CD4-positive, alpha-beta T cell (primary cell): ENCODE measurements around the gene EEFSEC. TPM values are rescaled to one million over a fixed set of nuclear protein-coding genes. Genes with fewer than 3 reads are reported as not detected.

Source experiments
- ATAC-seq: fragments of 200-7000 bp; cut with Tn5 transposase; one replicate; pipeline ENCODE4 v1.10.0; 2022; ENCODE audit warnings: mild to moderate bottlenecking; ENCODE audit not compliant: poor library complexity
- CTCF ChIA-PET: fragments of 350-600 bp; sonication (Branson Sonifier 250); formaldehyde crosslinking; loops from one replicate; lab custom pipeline; 2021; ENCODE audit warnings: antibody characterized with exemption, inconsistent platforms; lab: Charles Lee
- POLR2A ChIA-PET: fragments of 350-600 bp; sonication (Branson Sonifier 250); formaldehyde crosslinking; loops from one replicate; lab custom pipeline; 2021; ENCODE audit warnings: antibody characterized with exemption, inconsistent platforms; lab: Charles Lee
- DNase-seq, 14 experiments: peaks; one replicate each; pipeline ENCODE4 v3.0.0-alpha.2; 2013 to 2020; ENCODE audit warnings: mixed read lengths in 2 of 14
- H3K27ac ChIP-seq, 2 donors: one replicate each; pipeline versions ENCODE4 v1.5.1 to v1.7.0; 2013; ENCODE audit warnings: low read length in 2 of 2, low read depth in 1 of 2, mild to moderate bottlenecking in 1 of 2
- H3K27me3 ChIP-seq, 2 experiments: 1 replicate in 1 of 2; 2 replicates in 1 of 2; pipeline versions ENCODE4 v1.6.1 to v1.7.0; 2013; ENCODE audit warnings: low read length in 2 of 2, control low read depth in 1 of 2, mild to moderate bottlenecking in 1 of 2, moderate library complexity in 1 of 2; ENCODE audit not compliant: insufficient read depth in 2 of 2, control insufficient read depth in 1 of 2
- H3K36me3 ChIP-seq: one replicate; pipeline ENCODE4 v1.6.1; 2013; ENCODE audit warnings: low read length, control low read depth; ENCODE audit not compliant: insufficient read depth
- H3K4me1 ChIP-seq: one replicate; pipeline ENCODE4 v1.6.1; 2013; ENCODE audit warnings: low read length, control low read depth; ENCODE audit not compliant: insufficient read depth
- H3K4me3 ChIP-seq: one replicate; pipeline ENCODE4 v1.5.1; 2013; ENCODE audit warnings: mild to moderate bottlenecking, low read length, moderate library complexity
- H3K9me3 ChIP-seq, 2 experiments: 1 replicate in 1 of 2; 2 replicates in 1 of 2; pipeline versions ENCODE4 v1.6.1 to v1.7.0; 2013; ENCODE audit warnings: low read length in 2 of 2, mild to moderate bottlenecking in 2 of 2, control low read depth in 1 of 2, moderate library complexity in 1 of 2; ENCODE audit not compliant: control insufficient read depth in 1 of 2, insufficient read depth in 1 of 2
- H3K27ac Mint-ChIP-seq: one replicate; pipeline ENCODE4 v1.8.0; 2020; ENCODE audit warnings: mixed read lengths
- H3K27me3 Mint-ChIP-seq: one replicate; pipeline ENCODE4 v1.8.0; 2021; ENCODE audit warnings: mixed read lengths
- H3K36me3 Mint-ChIP-seq: one replicate; pipeline ENCODE4 v1.8.0; 2021; ENCODE audit warnings: low read depth, mixed read lengths
- H3K4me1 Mint-ChIP-seq: one replicate; pipeline ENCODE4 v1.8.0; 2021; ENCODE audit warnings: low read depth, mixed read lengths
- H3K4me3 Mint-ChIP-seq: one replicate; pipeline ENCODE4 v1.8.0; 2020; ENCODE audit warnings: mild to moderate bottlenecking, mixed read lengths
- H3K9me3 Mint-ChIP-seq: one replicate; pipeline ENCODE4 v1.8.0; 2020; ENCODE audit warnings: mixed read lengths
- intact Hi-C, 2 experiments: fragments of 100-400 bp; cut with DNase I in 1 of 2; cut with micrococcal nuclease in 1 of 2; formaldehyde crosslinking; loops; one replicate each; pipeline versions ENCODE4 v1.15.1 to v1.9.0; 2023 to 2025; cut with DNase I, micrococcal nuclease
- total RNA-seq, 174 experiments: library from RNA in 2 of 174; stranded (reverse) in 2 of 174; gene quantifications; one replicate each; pipeline ENCODE4 v1.2.3 and lab custom pipeline; 2021 to 2026
- TF ChIP-seq, protein P1 (sequence below): fragments of 200-600 bp; IDR thresholded peaks from one replicate; pipeline ENCODE4 v1.8.0; 2022; ENCODE audit warnings: antibody characterized with exemption, mild to moderate bottlenecking

Gene EEFSEC
- total RNA-seq, 2 experiments from 2014 or later: 13.1 to 13.9 TPM

DNA sequence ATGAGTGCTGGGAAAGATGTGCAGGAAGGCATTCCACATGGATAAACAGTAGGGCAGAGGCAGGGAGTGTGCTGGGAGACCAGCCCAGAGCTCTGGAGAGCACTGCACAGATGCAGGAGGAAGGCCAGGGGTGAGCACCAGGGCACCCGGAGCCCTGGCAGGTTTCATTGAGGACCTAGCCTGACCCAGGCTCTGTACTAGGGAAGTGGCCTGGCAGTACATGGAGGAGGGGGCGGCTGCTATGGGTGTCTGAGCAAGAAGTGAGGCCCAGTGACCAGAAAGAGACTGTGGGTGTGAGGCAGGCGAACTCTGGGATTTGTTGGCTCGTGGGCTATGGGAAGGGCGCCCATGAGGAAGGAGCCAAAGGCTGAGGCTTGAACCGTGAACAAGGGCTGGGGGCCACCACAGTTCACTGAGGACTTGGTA lies 174.3 kb downstream of the EEFSEC start:
- Mint-ChIP-seq H3K27ac (no peak overlapping the region), H3K9me3 (no peaks in the 10 kb centered on the region), H3K27me3 (no peaks in the 10 kb centered on the region), H3K4me3 (no peak overlapping the region), H3K36me3 (no peaks in the 10 kb centered on the region), H3K4me1 (peaks cover 29% of the 10 kb centered on the region)
- Histone ChIP-seq H3K9me3 (no peaks in the 10 kb centered on the region), H3K4me3 (no peak overlapping the region), H3K27ac (no peak overlapping the region), H3K36me3 (peaks cover 2% of the 10 kb centered on the region), H3K27me3 (no peaks in the 10 kb centered on the region), H3K4me1 (peaks cover 11% of the 10 kb centered on the region)
- no peak for DNase-seq
- ATAC-seq: no peak
- TF ChIP-seq, protein P1, sequence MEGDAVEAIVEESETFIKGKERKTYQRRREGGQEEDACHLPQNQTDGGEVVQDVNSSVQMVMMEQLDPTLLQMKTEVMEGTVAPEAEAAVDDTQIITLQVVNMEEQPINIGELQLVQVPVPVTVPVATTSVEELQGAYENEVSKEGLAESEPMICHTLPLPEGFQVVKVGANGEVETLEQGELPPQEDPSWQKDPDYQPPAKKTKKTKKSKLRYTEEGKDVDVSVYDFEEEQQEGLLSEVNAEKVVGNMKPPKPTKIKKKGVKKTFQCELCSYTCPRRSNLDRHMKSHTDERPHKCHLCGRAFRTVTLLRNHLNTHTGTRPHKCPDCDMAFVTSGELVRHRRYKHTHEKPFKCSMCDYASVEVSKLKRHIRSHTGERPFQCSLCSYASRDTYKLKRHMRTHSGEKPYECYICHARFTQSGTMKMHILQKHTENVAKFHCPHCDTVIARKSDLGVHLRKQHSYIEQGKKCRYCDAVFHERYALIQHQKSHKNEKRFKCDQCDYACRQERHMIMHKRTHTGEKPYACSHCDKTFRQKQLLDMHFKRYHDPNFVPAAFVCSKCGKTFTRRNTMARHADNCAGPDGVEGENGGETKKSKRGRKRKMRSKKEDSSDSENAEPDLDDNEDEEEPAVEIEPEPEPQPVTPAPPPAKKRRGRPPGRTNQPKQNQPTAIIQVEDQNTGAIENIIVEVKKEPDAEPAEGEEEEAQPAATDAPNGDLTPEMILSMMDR: no peak
- intact Hi-C loops: no loop called here
- POLR2A ChIA-PET: no interaction called here
- CTCF ChIA-PET: no interaction called here

DNA sequence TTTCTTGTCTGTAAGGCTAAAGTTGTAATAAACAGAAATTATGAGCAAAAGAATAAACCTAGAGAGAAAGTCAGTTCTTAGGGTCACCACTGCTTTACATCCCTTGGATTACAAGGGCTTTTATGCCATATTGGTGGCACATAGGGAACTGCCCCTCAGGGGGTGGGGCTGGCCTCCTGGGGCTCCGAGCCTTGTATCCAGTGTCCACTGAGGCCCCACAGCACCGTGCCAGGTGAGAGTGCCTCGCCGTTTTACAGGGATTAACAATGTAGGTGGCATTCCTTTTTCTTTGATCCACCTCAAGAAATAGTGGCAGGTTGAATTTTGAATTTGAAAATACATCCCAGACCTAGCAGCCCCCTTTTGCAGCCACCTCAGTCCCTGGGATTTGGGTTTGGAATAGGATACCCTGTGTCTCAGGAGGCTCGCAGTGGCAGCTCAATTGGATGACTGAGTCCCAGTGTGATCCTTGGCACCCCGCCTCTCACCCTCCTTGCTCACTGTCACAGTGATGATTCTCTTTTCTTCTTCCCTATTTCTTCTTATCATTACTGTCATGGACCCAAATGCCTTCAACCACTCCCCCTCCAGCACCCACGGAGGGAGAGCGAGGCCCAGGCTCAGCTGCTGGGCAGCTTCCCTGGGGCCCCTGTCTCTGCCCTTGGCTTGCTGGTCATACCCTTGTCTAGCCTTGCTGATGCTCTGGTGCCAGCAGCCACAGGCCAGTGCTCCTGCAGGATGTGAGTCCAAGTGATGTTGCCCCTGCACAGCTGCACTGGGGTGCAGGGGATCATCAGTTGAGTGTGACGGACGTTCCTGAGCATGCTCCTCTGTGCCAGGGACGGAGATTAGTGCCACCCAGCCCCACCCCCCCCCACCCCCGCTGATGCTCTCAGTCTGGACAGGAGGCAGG lies 175.5 kb downstream of the EEFSEC start:
- no peaks in the 10 kb centered on the region for H3K9me3 ChIP-seq
- no peak for DNase-seq
- TF ChIP-seq, protein P1: no peak
- H3K36me3 Mint-ChIP-seq: no peaks in the 10 kb centered on the region
- no peak for ATAC-seq
- no peak overlapping the region for H3K27ac ChIP-seq
- H3K4me1 ChIP-seq: peaks cover 11% of the 10 kb centered on the region
- intact Hi-C loops: no loop called here
- H3K4me1 Mint-ChIP-seq: peaks cover 29% of the 10 kb centered on the region
- ChIA-PET CTCF (no interaction called here), POLR2A (no interaction called here)
- no peak overlapping the region for H3K4me3 ChIP-seq
- H3K4me3 Mint-ChIP-seq: no peak overlapping the region
- H3K9me3 Mint-ChIP-seq: no peaks in the 10 kb centered on the region
- H3K27ac Mint-ChIP-seq: no peak overlapping the region
- H3K27me3 ChIP-seq: no peaks in the 10 kb centered on the region
- no peaks in the 10 kb centered on the region for H3K27me3 Mint-ChIP-seq
- H3K36me3 ChIP-seq: no peaks in the 10 kb centered on the region

DNA sequence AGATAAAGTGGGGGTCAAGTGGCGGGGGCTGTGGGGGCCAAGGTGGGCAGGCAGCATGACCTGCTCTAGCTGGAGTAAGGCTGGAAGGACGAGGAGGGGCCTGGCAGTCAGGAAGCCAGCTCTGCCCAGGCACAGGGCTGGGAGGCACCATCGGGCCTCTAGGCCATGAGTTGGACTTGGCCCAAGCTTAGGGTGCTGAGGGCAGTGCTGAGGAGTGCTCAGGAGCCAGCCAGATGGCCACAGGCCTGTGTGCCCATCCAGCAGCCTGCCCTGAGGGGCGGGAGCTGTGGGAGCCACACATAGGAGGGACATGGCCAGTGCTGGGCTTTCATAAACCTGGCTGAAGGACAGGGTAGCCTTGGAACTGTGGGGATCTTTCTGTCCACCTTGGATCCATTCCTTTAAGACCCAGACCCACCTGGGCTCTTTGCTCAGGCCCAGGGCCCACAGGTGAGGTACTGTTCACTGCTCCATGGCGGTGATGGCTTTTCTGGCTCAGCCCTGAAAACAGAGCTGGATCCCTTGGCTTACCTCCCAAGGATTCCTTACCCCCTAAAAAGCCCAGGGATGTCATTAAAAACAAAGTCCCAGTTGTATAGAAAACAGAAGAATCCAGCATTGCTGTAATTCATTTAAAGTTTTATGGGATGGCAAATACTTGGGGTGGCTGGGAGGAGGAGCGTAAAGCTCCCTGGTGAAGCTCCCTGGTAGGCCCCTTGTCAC lies 176.4 kb downstream of the EEFSEC start:
- ATAC-seq (no peak), DNase-seq (no peak)
- Mint-ChIP-seq H3K27ac (no peak overlapping the region), H3K4me3 (no peak overlapping the region), H3K27me3 (no peaks in the 10 kb centered on the region), H3K36me3 (no peaks in the 10 kb centered on the region), H3K4me1 (peaks cover 23% of the 10 kb centered on the region), H3K9me3 (no peaks in the 10 kb centered on the region)
- Histone ChIP-seq H3K27ac (no peak overlapping the region), H3K36me3 (peaks cover 2% of the 10 kb centered on the region), H3K27me3 (no peaks in the 10 kb centered on the region), H3K4me3 (no peak overlapping the region), H3K9me3 (no peaks in the 10 kb centered on the region), H3K4me1 (peaks cover 11% of the 10 kb centered on the region)
- POLR2A ChIA-PET: no interaction called here
- TF ChIP-seq, protein P1: no peak
- CTCF ChIA-PET: no interaction called here
- intact Hi-C loops: no loop called here
